CD4-positive, CD25-positive, alpha-beta regulatory T cell (primary cell): ENCODE measurements around the gene C6orf58. TPM values are rescaled to one million over a fixed set of nuclear protein-coding genes. Genes with fewer than 3 reads are reported as not detected.
A peak's percentile ranks its signal among the peaks of the same experiment; 100 is the strongest.

Experiments
- ATAC-seq, 2 donors: fragments of 150-1000 bp; cut with Tn5 transposase; one replicate each; pipeline ENCODE4 v1.10.0; 2021; ENCODE audit warnings: low read depth in 2 of 2, moderate number of reproducible peaks in 2 of 2, moderate library complexity in 1 of 2
- DNase-seq, 3 donors: peaks; one replicate each; pipeline versions ENCODE4 v3.0.0 to v3.0.0-alpha.2; 2012 to 2022; ENCODE audit warnings: mixed read lengths in 1 of 3
- H3K27ac ChIP-seq: one replicate; pipeline ENCODE4 v1.7.0; 2013; ENCODE audit warnings: mild to moderate bottlenecking, low read length; ENCODE audit not compliant: insufficient read depth, poor library complexity, severe bottlenecking
- H3K27me3 ChIP-seq: one replicate; pipeline ENCODE4 v1.7.0; 2013; ENCODE audit warnings: low read length; ENCODE audit not compliant: control insufficient read depth, insufficient read depth
- H3K36me3 ChIP-seq: one replicate; pipeline ENCODE4 v1.7.0; 2013; ENCODE audit warnings: mild to moderate bottlenecking, low read length, moderate library complexity; ENCODE audit not compliant: control insufficient read depth, insufficient read depth
- H3K4me1 ChIP-seq: 2 replicates; pipeline ENCODE4 v1.7.0; 2013; ENCODE audit warnings: mild to moderate bottlenecking, low read length; ENCODE audit not compliant: insufficient read depth, control insufficient read depth, poor library complexity, severe bottlenecking
- H3K4me3 ChIP-seq: one replicate; pipeline ENCODE4 v1.7.0; 2013; ENCODE audit warnings: low read depth, mild to moderate bottlenecking, low read length, moderate library complexity
- H3K9me3 ChIP-seq, 2 experiments: 1 replicate in 1 of 2; 2 replicates in 1 of 2; pipeline ENCODE4 v1.7.0; 2013; ENCODE audit warnings: low read length in 2 of 2, mild to moderate bottlenecking in 1 of 2, moderate library complexity in 1 of 2; ENCODE audit not compliant: control insufficient read depth in 2 of 2
- H3K27ac Mint-ChIP-seq, 3 donors: one replicate each; pipeline ENCODE4 v1.8.0; 2020 to 2022; ENCODE audit warnings: mild to moderate bottlenecking in 3 of 3, mixed read lengths in 3 of 3, moderate library complexity in 2 of 3
- H3K27me3 Mint-ChIP-seq: one replicate; pipeline ENCODE4 v1.8.0; 2022; ENCODE audit warnings: mild to moderate bottlenecking, mixed read lengths
- H3K36me3 Mint-ChIP-seq: one replicate; pipeline ENCODE4 v1.8.0; 2020; ENCODE audit warnings: mixed read lengths
- H3K4me1 Mint-ChIP-seq, 4 donors: one replicate each; pipeline ENCODE4 v1.8.0; 2020 to 2022; ENCODE audit warnings: mixed read lengths in 4 of 4, mild to moderate bottlenecking in 1 of 4
- H3K4me3 Mint-ChIP-seq, 4 donors: one replicate each; pipeline ENCODE4 v1.8.0; 2020 to 2022; ENCODE audit warnings: mild to moderate bottlenecking in 4 of 4, mixed read lengths in 4 of 4, moderate library complexity in 3 of 4
- H3K9me3 Mint-ChIP-seq, 7 donors: one replicate each; pipeline ENCODE4 v1.8.0; 2020 to 2022; ENCODE audit warnings: mixed read lengths in 7 of 7, mild to moderate bottlenecking in 3 of 7, moderate library complexity in 2 of 7
- polyA plus RNA-seq, 4 donors: library from polyadenylated mRNA; unstranded; fragments of 300-500 nt; fragmentation: Illumina TruSeq; gene quantifications; one replicate each; pipeline ENCODE4 v1.2.3, GENCODE V29; 2021
- total RNA-seq: library from RNA; stranded (reverse); gene quantifications from one replicate; pipeline ENCODE4 v1.2.3, GENCODE V29; 2022

Gene C6orf58
- total and polyA plus RNA-seq, 5 donors from 2014 or later = not detected

- H3K36me3 Mint-ChIP-seq = no peaks in the 10 kb centered on the region
- H3K27ac ChIP-seq = no peak overlapping the region
- ATAC-seq (no peak), DNase-seq (peak in 1 of 3 donors; percentile 4)
- no peaks in the 10 kb centered on the region for H3K4me1 ChIP-seq
- no peaks in the 10 kb centered on the region for H3K9me3 ChIP-seq
- no peaks in the 10 kb centered on the region for H3K9me3 Mint-ChIP-seq
- H3K27me3 ChIP-seq = peaks cover 4% of the 10 kb centered on the region
- H3K4me3 ChIP-seq = no peak overlapping the region
- H3K27ac Mint-ChIP-seq = no peak overlapping the region
- no peak overlapping the region for H3K4me3 Mint-ChIP-seq
- peaks cover 20% of the 10 kb centered on the region for H3K27me3 Mint-ChIP-seq
- H3K4me1 Mint-ChIP-seq = no peaks in the 10 kb centered on the region
- no peaks in the 10 kb centered on the region for H3K36me3 ChIP-seq
Observed at GRCh38 chr6:127554435-127555006, 22.5 kb upstream of the C6orf58 start.

- H3K9me3 ChIP-seq = no peaks in the 10 kb centered on the region
- no peak overlapping the region for H3K27ac ChIP-seq
- DNase-seq (no peak), ATAC-seq (no peak)
- H3K27ac Mint-ChIP-seq = no peak overlapping the region
- peaks cover 2% of the 10 kb centered on the region for H3K27me3 ChIP-seq
- peaks cover 0 to 4% (median 0%) of the 10 kb centered on the region in 7 donors for H3K9me3 Mint-ChIP-seq
- no peak overlapping the region for H3K4me3 ChIP-seq
- H3K36me3 ChIP-seq = no peaks in the 10 kb centered on the region
- no peak overlapping the region for H3K4me3 Mint-ChIP-seq
- H3K4me1 ChIP-seq = no peaks in the 10 kb centered on the region
- peaks cover 11% of the 10 kb centered on the region for H3K27me3 Mint-ChIP-seq
- no peaks in the 10 kb centered on the region for H3K36me3 Mint-ChIP-seq
- H3K4me1 Mint-ChIP-seq = peaks cover 0 to 1% (median 0%) of the 10 kb centered on the region in 4 donors
Observed at GRCh38 chr6:127561660-127562059, 15.3 kb upstream of the C6orf58 start.

- ATAC-seq (no peak), DNase-seq (no peak)
- H3K4me3 ChIP-seq = no peak overlapping the region
- no peak overlapping the region for H3K4me3 Mint-ChIP-seq
- H3K9me3 ChIP-seq = no peaks in the 10 kb centered on the region
- no peaks in the 10 kb centered on the region for H3K4me1 ChIP-seq
- peaks cover 8% of the 10 kb centered on the region for H3K27me3 Mint-ChIP-seq
- no peaks in the 10 kb centered on the region for H3K27me3 ChIP-seq
- no peak overlapping the region for H3K27ac ChIP-seq
- no peaks in the 10 kb centered on the region for H3K36me3 Mint-ChIP-seq
- H3K4me1 Mint-ChIP-seq = peaks cover 0 to 1% (median 0%) of the 10 kb centered on the region in 4 donors
- H3K9me3 Mint-ChIP-seq = peaks cover 0 to 4% (median 0%) of the 10 kb centered on the region in 7 donors
- no peaks in the 10 kb centered on the region for H3K36me3 ChIP-seq
- no peak overlapping the region for H3K27ac Mint-ChIP-seq
Observed at GRCh38 chr6:127564761-127565160, 12.2 kb upstream of the C6orf58 start.

GRCh38 chr6:127566119-127566518 is 10.9 kb upstream of the C6orf58 start:
- ATAC-seq = no peak
- DNase-seq = no peak
- Histone ChIP-seq H3K4me3 (no peak overlapping the region), H3K27ac (no peak overlapping the region), H3K4me1 (no peaks in the 10 kb centered on the region), H3K36me3 (no peaks in the 10 kb centered on the region), H3K9me3 (no peaks in the 10 kb centered on the region), H3K27me3 (no peaks in the 10 kb centered on the region)
- H3K4me1 Mint-ChIP-seq = peaks cover 0 to 6% (median 3%) of the 10 kb centered on the region in 4 donors
- peaks cover 0 to 4% (median 0%) of the 10 kb centered on the region in 7 donors for H3K9me3 Mint-ChIP-seq
- H3K27me3 Mint-ChIP-seq = peaks cover 8% of the 10 kb centered on the region
- no peak overlapping the region for H3K4me3 Mint-ChIP-seq
- no peaks in the 10 kb centered on the region for H3K36me3 Mint-ChIP-seq
- H3K27ac Mint-ChIP-seq = no peak overlapping the region

- Histone ChIP-seq H3K4me3 (no peak overlapping the region), H3K27me3 (no peaks in the 10 kb centered on the region), H3K36me3 (no peaks in the 10 kb centered on the region), H3K27ac (no peak overlapping the region), H3K4me1 (no peaks in the 10 kb centered on the region), H3K9me3 (no peaks in the 10 kb centered on the region)
- DNase-seq (no peak), ATAC-seq (no peak)
- peaks cover 0 to 4% (median 0%) of the 10 kb centered on the region in 7 donors for H3K9me3 Mint-ChIP-seq
- H3K4me3 Mint-ChIP-seq = no peak overlapping the region
- peaks cover 8% of the 10 kb centered on the region for H3K27me3 Mint-ChIP-seq
- no peaks in the 10 kb centered on the region for H3K36me3 Mint-ChIP-seq
- H3K4me1 Mint-ChIP-seq = peaks cover 0 to 9% (median 6%) of the 10 kb centered on the region in 4 donors
- no peak overlapping the region for H3K27ac Mint-ChIP-seq
Observed at GRCh38 chr6:127566651-127567050, 10.3 kb upstream of the C6orf58 start.

- H3K27ac ChIP-seq = no peak overlapping the region
- DNase-seq = no peak
Observed at GRCh38 chr6:127567476-127567875, 9.5 kb upstream of the C6orf58 start.

GRCh38 chr6:127570739-127571389 is 6.1 kb upstream of the C6orf58 start:
- no peaks in the 10 kb centered on the region for H3K27me3 Mint-ChIP-seq
- H3K9me3 Mint-ChIP-seq = peaks cover 0 to 2% (median 0%) of the 10 kb centered on the region in 7 donors
- Histone ChIP-seq H3K9me3 (no peaks in the 10 kb centered on the region), H3K4me3 (no peak overlapping the region), H3K4me1 (no peaks in the 10 kb centered on the region), H3K36me3 (no peaks in the 10 kb centered on the region), H3K27ac (no peak overlapping the region), H3K27me3 (no peaks in the 10 kb centered on the region)
- DNase-seq = no peak
- peaks cover 0 to 9% (median 6%) of the 10 kb centered on the region in 4 donors for H3K4me1 Mint-ChIP-seq
- no peaks in the 10 kb centered on the region for H3K36me3 Mint-ChIP-seq
- no peak overlapping the region for H3K4me3 Mint-ChIP-seq
- no peak for ATAC-seq
- H3K27ac Mint-ChIP-seq = no peak overlapping the region

More at GRCh38 chr6:127567476-127567875, 9.5 kb upstream of the C6orf58 start:
- no peaks in the 10 kb centered on the region for H3K36me3 Mint-ChIP-seq
- no peaks in the 10 kb centered on the region for H3K4me1 ChIP-seq
- H3K9me3 ChIP-seq = no peaks in the 10 kb centered on the region
- H3K4me3 ChIP-seq = no peak overlapping the region
- ATAC-seq = no peak
- H3K27ac Mint-ChIP-seq = no peak overlapping the region
- H3K36me3 ChIP-seq = no peaks in the 10 kb centered on the region
- no peaks in the 10 kb centered on the region for H3K27me3 ChIP-seq
- peaks cover 0 to 9% (median 6%) of the 10 kb centered on the region in 4 donors for H3K4me1 Mint-ChIP-seq
- peaks cover 0 to 4% (median 0%) of the 10 kb centered on the region in 7 donors for H3K9me3 Mint-ChIP-seq
- peaks cover 8% of the 10 kb centered on the region for H3K27me3 Mint-ChIP-seq
- H3K4me3 Mint-ChIP-seq = no peak overlapping the region

- Histone ChIP-seq H3K27me3 (no peaks in the 10 kb centered on the region), H3K4me1 (no peaks in the 10 kb centered on the region), H3K27ac (no peak overlapping the region), H3K4me3 (no peak overlapping the region), H3K36me3 (no peaks in the 10 kb centered on the region), H3K9me3 (no peaks in the 10 kb centered on the region)
- Mint-ChIP-seq H3K4me1 (no peaks in the 10 kb centered on the region), H3K4me3 (no peak overlapping the region), H3K9me3 (peaks cover 0 to 2% (median 0%) of the 10 kb centered on the region in 7 donors), H3K27me3 (no peaks in the 10 kb centered on the region), H3K36me3 (no peaks in the 10 kb centered on the region), H3K27ac (no peak overlapping the region)
- no peak for ATAC-seq
- DNase-seq = no peak
Observed at GRCh38 chr6:127578900-127579299, 1.9 kb downstream of the C6orf58 start.
